SKM-1 treated with dmso at 0.1 percent for 144 hours (cell line): ENCODE measurements around the gene ISL2.

Experiments used
- DNase-seq: peaks from one replicate; lab custom pipeline; 2025; ENCODE audit not compliant: unreplicated experiment; lab: John Stamatoyannopoulos, UW

Gene ISL2

GRCh38 chr15:76368122-76368621, 31.6 kb downstream of the ISL2 start:
- no peak for DNase-seq

- DNase-seq: no peak
These were observed 39.5 kb downstream of the ISL2 start for GRCh38 chr15:76376029-76376428.

- DNase-seq: no peak
These were observed 40.2 kb downstream of the ISL2 start for GRCh38 chr15:76376816-76377215.

- DNase-seq: no peak
These were observed 40.6 kb downstream of the ISL2 start for GRCh38 chr15:76377217-76377616.

GRCh38 chr15:76377751-76378150, 41.2 kb downstream of the ISL2 start:
- no peak for DNase-seq

GRCh38 chr15:76378691-76379090, 42.1 kb downstream of the ISL2 start:
- DNase-seq: no peak

GRCh38 chr15:76380249-76380648, 43.7 kb downstream of the ISL2 start:
- DNase-seq: no peak

GRCh38 chr15:76381366-76381765, 44.8 kb downstream of the ISL2 start:
- DNase-seq: no peak

GRCh38 chr15:76382987-76383728, 46.6 kb downstream of the ISL2 start:
- no peak for DNase-seq

GRCh38 chr15:76384409-76384808, 47.8 kb downstream of the ISL2 start:
- no peak for DNase-seq

- DNase-seq: no peak
These were observed 49.6 kb downstream of the ISL2 start for GRCh38 chr15:76386178-76386577.

GRCh38 chr15:76386926-76387325, 50.4 kb downstream of the ISL2 start:
- DNase-seq: no peak

- no peak for DNase-seq
These were observed 54.0 kb downstream of the ISL2 start for GRCh38 chr15:76390571-76390970.

GRCh38 chr15:76391309-76391708, 54.7 kb downstream of the ISL2 start:
- DNase-seq: no peak

GRCh38 chr15:76391847-76392246, 55.3 kb downstream of the ISL2 start:
- DNase-seq: no peak
